Measurements from ENCODE around the gene LIPF.
"Not testable (repeated sequence)": the region's sequence is repeated elsewhere in the genome, so short reads cannot be mapped to it uniquely, and the experiment has no call there.

The LIPF gene, protein sequence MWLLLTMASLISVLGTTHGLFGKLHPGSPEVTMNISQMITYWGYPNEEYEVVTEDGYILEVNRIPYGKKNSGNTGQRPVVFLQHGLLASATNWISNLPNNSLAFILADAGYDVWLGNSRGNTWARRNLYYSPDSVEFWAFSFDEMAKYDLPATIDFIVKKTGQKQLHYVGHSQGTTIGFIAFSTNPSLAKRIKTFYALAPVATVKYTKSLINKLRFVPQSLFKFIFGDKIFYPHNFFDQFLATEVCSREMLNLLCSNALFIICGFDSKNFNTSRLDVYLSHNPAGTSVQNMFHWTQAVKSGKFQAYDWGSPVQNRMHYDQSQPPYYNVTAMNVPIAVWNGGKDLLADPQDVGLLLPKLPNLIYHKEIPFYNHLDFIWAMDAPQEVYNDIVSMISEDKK

GRCh38 chr10:88664142-88664541 lies at the start of gene LIPF:
TSS of gene LIPF (plus strand) at chr10:88664442. CDS start at chr10:88667298, 2,856 bp downstream.
- no peak for DNase-seq

- DNase-seq = peak; percentile 22
These were observed 47.8 kb upstream of the LIPF start for GRCh38 chr10:88616250-88616977.

DNA sequence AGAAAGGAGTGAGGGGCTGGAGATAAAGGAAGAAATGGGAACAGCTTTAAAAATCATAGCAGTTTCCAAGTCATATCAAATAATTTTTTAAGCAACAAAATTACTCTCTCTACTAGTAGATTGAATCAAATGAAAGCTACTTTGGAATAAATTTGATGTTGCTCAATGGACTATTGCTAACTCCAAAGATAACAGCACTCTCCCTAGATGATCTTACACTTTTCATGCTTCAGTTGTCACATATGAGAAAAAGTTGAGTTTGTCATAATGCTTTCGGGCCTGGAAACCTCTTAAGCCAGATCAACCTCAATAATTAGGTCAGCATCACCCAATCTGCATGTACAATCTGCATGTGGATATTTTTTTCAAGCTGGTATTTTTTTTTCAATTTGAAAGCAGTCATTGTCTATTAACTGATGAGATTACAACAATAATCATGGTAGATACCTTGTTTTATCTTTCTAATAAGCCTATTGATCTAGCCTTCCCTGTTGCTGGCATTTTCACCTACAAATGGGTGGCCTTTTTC lies 46.4 kb upstream of the LIPF start:
- DNase-seq = no peak

DNA sequence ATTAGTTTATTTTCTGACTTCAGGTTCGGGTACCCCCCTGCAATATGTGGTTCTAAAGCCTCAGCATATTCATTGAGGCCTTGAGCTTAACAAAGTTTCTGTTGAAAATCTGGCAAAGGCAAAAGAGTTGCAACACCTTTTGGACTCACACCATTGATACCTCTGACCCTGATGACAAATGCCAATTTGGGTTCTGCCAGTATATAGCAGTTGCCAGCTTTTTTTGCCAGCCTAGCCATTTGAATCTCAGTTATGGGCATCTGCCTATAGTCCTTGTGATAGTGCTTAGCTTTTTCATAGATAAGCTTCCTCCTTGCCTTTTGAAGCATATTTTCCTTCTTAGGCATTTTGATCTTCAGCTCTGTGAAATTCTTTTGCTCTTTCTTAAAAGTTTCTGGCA lies 45.7 kb upstream of the LIPF start:
- no peak for DNase-seq

DNA sequence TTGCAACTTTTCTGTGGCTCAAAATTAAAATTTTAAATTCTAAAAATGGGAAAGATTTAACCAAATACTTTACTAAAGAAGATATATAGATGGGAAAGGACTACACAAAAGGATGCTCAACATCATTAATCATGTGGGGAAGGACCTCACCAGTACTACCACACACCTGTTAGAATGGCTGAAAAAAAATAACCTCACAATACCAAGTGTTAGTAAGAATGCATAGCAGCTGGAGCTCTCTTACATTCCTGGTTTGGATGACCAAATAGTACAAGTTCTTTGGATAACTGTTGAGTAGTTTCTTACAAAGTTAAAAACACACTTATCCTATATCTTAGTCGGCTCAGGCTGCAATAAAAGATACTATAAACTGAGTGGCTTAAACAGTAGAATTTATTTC lies 43.8 kb upstream of the LIPF start:
- no peak for DNase-seq

- DNase-seq = no peak
These were observed 40.4 kb upstream of the LIPF start for GRCh38 chr10:88623835-88624234.

DNA sequence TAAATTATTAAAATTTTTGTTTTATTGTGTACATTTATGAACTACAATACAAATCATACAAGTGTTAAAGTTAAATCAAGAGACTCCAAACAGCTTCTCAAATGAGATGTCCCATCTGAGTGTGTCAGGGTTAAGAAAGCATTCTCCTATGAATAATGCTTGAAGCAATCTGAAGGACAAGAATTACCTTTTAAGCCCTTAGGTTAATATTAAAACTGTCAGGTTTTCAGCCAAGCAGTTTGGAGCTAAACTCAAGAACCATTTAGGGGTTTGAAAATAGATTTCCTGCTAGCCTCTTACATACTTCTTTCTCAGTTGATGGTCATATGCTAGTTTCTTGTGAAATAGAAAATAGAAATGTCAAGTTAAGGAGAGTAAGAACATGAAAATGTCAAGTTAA lies 39.4 kb upstream of the LIPF start:
- DNase-seq = no peak

- DNase-seq = no peak
These were observed 24.1 kb upstream of the LIPF start for GRCh38 chr10:88640186-88640585.

DNA sequence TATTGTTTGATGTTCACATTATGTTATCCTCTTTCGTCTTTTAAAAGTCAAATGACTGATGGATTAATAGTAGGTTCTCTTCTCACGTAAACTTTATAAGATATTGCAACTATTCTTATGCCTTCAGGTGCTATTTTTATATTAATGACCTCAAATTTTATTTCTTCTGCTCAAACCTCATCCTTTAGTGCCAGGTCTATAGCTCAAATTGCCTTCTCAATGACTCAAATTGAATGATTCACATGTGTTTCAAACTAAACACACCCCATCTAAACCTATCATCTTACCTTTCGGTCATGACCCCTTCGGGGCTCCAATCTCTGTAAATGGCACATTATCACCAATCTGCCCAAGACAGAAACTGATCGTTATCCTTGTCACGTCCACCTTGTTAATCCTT lies 22.0 kb upstream of the LIPF start:
- DNase-seq = peak; percentile 62

DNA sequence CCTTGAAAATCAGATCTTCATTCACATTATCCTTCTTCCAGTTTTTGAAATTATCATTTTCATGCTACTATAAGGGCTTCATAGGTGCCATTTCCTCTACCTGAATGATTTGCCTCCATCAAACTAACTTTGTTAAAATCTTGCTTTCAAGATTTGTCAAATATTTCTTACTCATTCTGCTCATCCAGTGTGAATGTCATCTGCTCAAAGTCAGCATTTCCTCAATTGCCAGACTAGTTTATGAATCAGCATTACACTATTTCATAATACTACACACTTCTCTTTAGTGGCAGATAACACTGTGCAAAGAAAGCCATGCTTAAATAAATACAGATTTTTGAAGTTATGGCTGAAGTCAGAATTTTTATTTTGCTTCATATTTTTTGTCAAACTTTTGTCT lies 21.3 kb upstream of the LIPF start:
- DNase-seq = no peak

DNA sequence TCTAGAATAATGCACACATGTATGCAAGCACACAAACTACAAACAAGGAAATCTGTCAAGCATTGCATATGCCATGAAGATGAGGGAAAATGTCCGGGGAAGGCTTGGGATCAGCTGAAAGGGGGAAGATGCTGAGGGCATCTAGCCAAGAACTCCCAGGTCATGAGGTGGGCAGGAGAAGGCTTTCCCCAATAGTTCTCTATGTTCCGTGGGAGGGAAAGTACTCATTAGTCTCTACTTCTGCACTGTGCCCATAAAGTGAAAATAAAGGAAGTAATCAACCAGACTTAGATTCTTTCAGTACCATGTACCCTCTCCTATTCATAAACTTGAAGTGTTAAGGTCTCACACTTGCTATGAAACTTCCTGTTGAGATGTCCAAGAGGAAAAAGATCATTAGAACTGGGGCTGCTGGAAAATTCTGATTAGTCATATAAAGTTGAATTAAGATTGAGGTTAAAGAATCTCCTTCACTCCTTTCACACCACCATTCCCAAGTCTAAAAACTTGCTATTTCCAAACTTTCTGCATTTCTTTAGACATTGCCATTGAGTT lies 17.1 kb upstream of the LIPF start:
- no peak for DNase-seq

DNA sequence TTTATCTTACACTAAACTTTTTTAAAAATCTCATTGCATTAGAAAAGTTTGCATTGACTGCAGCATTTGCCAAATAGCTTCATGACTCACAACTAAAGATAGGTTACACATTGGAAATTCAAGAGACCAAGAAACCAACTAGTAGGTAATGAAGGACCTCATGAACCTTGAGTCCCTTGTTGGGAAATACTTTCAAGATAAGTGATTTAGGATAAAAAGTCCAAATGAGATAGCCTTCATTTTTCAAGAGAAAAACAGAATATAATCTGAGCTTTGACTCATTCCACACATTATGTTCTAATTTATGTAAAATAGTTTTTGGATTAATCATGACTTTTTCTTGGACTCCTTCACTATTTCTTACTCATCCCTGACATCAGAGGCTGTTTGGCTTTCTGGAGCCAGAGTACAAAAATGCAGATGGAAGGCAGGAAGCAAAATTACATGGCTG lies 13.1 kb upstream of the LIPF start:
- no peak for DNase-seq

DNA sequence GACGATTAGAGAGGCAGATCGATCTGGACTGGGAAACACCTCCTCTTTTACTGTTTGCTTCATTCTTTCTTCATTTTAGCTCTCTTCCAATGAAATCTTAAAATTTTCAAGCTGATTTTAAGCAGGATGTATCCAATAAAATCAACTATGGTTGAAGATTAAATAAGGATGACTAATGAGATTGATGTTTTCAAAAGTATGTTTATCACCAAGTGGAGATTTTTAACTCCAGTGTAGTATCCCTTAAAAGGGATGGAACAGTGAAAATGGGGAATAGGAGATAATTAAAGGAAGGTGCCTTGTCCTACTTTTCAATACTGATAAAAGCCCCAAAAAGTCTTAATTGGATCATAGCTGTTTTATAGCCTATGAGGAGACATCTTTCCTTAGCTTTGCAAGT lies 11.6 kb upstream of the LIPF start:
- no peak for DNase-seq

DNA sequence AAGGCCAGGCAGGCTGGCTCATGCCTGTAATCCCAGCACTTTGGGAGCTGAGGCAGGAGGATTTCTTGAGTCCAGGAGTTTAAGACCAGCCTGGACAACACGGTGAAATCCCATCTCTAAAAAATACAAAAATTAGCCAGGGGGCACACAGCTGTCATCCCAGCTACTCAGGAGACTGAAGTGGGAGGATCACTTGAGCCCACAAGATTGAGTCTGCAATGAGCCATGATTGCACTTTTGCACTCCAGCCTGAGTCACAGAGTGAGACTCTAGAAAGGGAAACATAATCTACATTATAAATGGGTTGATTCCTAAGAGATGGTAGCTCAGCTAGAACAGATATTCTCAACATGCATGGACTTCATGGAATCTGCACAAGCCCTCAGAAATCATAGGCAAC lies 6.3 kb upstream of the LIPF start:
- peak; percentile 6 for DNase-seq

- peak; percentile 23 for DNase-seq
These were observed 4.3 kb upstream of the LIPF start for GRCh38 chr10:88659725-88660597.

GRCh38 chr10:88660598-88660884 lies 3.7 kb upstream of the LIPF start:
- peak; percentile 35 for DNase-seq

GRCh38 chr10:88661018-88661417 lies 3.2 kb upstream of the LIPF start:
- DNase-seq = peak; percentile 4

DNA sequence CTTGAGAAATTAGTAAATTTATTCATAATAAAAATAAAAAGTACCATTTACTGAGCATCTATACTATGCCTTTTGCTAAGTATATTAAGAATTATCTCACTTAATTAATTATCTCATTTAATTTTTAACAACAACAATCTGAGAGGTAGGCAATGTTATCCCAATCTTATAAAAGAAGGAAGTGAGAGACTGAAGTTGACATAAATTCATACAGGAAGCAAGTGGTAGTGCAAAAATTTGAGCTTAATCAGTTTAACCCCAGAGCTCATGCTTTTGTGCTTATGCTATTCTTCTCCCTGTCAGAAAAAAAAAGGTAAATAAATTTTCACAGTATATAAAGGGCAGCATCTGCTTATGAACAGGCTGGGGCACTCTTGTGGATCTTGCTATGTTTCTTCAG lies 2.7 kb upstream of the LIPF start:
- no peak for DNase-seq

DNA sequence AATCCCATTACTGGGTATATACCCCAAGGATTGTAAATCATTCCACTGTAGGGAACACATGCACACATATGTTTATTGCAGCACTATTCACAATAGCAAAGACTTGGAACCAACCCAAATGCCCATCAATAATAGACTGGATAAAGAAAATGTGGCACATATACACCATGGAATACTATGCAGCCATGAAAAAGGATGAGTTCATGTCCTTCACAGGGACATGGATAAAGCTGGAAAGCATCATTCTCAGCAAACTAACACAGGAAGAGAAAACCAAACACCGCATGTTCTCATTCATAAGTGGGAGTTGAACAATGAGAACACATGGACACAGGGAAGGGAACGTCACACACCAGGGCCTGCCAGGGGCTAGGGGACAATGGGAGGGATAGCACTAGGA lies 1.1 kb upstream of the LIPF start:
- DNase-seq = not testable (repeated sequence)

GRCh38 chr10:88668465-88668864 lies 4.2 kb downstream of the LIPF start:
- DNase-seq = no peak

- no peak for DNase-seq
These were observed 6.3 kb downstream of the LIPF start for GRCh38 chr10:88670497-88670896.

DNA sequence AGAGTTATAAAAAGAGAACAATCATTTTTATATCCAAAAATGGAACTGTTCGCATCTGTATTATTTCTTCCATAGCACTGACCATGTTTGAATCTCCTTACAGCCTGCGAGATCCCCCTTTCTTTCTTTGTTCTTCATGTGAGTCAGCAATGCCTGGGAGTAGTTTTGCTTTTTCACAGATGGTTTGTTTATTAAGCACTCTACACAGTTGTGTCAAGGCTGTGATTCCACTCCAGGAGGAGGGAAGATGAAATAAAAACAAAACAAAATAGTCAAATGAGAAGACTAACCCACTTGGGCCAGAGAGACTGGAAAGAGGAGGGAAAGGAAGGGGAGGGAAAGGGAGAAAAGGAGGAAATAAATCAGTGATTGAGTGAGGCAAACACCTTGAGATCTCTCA lies 7.8 kb downstream of the LIPF start:
- no peak for DNase-seq
